ENCODE data around the gene PNPLA8.
"Not testable (repeated sequence)": the region's sequence is repeated elsewhere in the genome, so short reads cannot be mapped to it uniquely, and the experiment has no call there.

The PNPLA8 gene

GRCh38 chr7:108526768-108527017, 758 bp upstream of the PNPLA8 start:
- DNase-seq: no peak

GRCh38 chr7:108525327-108525984, 479 bp downstream of the PNPLA8 start:
- DNase-seq: peak in 1 of 3 experiments; percentile 85

- DNase-seq: no peak
These were observed 3.2 kb downstream of the PNPLA8 start for GRCh38 chr7:108522780-108523179.

DNA sequence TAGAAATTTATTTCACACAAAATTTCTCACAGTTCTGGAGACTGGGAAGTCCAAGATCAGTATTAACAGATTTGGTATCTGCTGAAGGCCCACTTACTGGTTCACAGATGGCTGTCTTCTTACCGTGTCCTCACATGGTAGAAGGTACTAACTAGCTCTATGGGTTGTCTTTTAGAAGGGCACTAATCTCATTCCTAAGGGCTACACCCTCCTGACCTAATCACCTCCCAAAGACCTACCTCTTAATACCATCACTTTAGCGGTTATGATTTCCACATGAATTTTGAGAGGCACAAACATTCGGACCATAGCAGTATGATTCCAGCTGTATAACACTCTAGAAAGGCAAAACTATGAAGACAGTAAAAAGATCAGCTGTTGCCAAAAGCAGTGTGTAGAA, 8.0 kb downstream of the PNPLA8 start:
- no peak for DNase-seq

GRCh38 chr7:108515630-108516029, 10.3 kb downstream of the PNPLA8 start:
- no peak for DNase-seq

DNA sequence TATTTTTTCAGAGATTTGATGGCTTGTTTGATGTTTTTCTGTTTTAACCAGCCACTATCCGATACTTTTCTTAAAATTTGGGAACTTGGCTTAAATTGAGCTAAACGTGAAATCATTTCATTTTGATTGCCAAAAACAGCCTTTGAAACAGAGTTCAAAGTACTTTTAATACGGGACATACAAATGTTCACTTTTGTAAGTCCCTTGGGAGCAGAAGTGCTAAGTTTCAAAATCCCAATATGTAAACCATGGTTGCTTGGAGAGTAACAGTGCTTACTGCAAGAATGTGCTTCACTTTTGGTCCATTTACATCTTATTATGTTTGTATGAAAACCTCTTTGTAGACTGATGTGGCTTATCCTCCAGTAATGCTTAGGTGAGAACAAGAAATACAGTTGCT, 10.9 kb downstream of the PNPLA8 start:
- DNase-seq: no peak

GRCh38 chr7:108511939-108512338, 14.0 kb downstream of the PNPLA8 start:
- no peak for DNase-seq

DNA sequence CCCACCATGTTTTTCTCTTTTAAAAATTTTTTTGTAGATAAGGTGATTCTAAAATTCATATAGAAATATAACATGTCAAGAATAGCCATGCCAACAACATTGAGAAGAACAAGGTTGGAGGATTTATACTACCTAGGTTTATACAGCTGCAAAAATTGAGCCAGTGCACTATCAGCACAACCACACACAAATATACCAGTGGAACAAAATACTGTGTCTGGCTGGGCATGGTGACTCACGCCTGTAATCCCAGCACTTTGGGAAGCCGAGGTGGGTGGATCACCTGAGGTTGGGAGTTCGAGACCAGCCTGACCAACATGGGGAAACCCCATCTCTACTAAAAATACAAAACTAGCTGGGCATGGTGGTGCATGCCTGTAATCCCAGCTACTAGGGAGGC, 21.4 kb downstream of the PNPLA8 start:
- not testable (repeated sequence) for DNase-seq

DNA sequence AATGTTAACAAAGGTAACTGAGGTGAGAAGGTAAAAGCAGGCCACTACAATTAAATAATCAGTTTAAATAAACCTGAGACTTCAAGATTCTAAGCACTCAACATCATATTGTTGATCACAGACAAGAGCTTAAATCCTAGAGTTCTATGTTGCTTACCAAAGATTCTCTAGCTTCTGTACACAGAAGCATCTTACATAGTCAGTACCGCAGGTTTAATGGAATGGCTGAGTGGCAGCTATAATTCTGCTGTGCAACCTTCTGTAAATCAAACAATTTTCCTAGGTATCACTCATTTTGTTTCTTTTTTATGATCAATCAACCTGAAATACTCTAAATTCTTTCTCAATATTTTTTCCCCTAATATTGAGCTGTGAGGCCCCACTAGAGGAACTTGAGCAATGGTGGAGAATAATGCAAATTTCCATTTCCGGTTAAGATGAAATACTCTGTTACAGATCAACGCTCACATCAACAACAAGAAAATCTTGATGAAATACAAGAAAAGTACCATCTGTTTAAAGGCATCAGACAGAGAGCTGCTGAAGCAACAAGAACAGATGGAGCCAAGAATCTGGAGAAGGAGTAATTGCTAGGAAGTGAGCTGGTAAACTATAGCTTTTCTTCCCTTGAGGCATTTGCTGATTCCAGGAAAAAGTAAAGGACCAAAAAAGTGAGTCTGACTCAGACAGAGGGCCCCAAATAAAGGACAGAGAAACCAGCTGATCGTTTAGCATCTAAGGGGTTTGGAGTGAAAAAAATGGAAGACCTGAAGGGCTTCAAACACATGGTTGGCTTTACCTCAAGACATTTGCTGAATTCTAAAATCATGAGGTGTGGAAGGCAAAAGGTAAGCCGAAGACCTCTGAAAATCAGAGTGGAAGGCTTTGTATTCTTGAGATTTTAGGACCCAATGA, 22.6 kb downstream of the PNPLA8 start:
- no peak for DNase-seq

DNA sequence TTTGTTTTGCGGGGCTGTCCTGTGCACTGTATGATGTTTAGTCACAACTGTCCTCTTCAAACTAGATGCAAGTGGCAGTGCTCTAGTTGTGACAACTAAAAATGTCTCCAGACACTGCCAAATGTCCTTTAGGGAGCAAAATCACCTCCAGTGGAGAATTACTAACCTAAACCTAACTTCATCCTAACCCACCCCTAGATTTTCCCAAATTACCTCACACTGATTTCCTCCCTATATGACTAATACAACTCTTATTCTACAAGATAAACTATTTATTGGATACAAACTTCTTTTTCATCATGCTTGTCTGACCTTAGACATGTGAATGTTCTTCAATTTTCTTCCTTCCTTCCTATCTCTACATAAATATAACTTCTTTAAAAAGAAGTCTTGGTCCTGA, 26.4 kb downstream of the PNPLA8 start:
- no peak for DNase-seq

DNA sequence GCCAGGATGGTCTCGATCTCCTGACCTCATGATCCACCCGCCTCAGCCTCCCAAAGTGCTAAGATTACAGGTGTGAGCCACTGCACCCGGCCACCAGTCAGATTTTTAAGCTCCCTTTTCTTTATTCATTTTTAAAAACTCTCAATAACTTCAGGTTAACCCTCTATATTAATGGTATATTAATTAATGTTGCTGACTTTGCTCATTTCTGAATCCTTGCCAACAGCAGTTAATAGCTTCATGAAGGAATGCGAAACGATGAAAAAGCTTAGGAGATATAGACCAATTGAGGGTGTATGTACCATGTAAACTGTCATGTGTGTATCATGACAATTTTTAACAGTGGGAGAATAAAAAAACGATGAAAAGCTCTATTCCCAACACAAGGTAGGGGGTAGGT, 27.5 kb downstream of the PNPLA8 start:
- DNase-seq: no peak

DNA sequence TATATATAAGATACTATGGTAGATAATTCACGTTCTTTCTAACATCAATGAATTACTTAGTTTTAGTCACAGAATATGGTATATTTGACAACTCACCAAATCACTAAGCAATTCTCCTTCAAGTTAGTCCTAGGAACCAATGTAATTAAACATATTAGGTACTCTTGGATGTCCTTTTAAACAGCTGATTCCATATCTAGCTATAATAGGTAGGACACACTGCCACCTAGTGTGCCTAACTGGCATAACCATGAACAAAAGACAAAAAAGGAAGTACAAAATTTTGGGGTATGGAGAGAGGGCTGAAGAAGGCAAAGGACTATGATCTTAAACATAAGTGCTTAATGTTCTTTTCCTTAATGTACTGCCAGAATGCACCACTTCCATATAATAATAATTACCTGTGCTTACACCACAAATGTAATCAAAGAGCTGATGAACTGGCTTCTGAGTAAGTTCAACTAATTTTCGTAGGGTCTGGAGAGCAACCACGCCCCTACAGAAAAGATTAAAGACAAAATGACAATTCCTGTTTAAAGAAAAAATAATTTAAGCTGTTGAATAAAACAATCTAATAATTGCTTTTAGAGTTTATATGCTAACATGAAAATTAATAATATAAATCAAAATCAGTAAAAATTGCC, 28.7 kb downstream of the PNPLA8 start:
- DNase-seq: peak; percentile 54 to 84 (median 79)

GRCh38 chr7:108492742-108493141, 33.2 kb downstream of the PNPLA8 start:
- peak in 1 of 3 experiments; percentile 39 for DNase-seq

DNA sequence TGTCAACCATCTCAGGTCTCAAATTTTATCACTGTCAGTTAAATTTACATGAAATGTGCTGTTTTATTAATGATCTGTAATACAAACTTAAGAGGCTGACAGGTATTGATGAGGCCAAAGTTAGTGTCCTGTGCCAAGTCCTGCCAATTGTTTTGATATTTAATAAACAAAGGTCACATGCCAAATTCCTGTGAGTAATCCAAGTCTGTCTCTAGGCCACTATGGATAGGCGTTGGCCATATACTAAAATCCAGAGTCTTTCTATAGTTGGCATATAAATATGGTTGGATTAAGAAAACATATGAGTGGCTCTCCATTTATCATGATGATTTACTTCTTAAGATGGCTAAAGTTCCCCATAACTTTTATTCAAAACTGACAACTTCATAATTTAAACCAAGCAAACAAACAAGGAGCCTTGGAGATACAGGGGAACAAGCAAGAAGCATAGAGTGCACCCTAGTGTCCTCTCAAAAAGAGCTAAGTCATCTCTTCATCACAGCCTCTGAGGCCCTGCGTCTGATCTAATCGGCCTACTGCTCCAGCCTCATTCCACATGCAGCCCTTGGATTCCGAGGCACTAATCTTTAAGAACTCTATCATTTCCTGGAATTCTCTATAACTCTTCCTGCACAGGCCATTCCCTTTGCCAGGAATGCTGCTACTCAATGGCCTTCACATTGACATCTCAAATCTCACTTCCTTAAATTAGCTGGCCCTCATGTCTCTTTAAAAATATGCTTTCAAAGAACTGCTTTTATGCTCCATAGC, 37.0 kb downstream of the PNPLA8 start:
- no peak for DNase-seq

DNA sequence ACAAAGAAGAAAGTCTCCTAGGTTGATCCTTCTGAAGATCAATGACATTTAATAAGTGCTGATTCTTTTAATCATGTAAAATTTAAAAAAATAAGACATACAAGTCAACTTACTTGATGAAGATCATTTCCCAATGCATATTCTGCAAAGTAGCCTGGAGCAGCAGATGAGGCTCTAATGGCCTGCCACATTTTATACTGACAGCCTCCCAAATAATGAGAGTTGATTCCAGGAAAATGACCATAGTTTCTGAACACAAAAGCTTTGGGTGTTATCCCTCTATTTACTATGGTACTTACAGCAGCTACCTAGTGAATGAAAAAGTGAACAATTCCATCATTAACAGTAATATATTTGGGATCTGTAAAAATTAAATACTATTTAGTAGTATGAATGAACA, 38.3 kb downstream of the PNPLA8 start:
- DNase-seq: no peak

DNA sequence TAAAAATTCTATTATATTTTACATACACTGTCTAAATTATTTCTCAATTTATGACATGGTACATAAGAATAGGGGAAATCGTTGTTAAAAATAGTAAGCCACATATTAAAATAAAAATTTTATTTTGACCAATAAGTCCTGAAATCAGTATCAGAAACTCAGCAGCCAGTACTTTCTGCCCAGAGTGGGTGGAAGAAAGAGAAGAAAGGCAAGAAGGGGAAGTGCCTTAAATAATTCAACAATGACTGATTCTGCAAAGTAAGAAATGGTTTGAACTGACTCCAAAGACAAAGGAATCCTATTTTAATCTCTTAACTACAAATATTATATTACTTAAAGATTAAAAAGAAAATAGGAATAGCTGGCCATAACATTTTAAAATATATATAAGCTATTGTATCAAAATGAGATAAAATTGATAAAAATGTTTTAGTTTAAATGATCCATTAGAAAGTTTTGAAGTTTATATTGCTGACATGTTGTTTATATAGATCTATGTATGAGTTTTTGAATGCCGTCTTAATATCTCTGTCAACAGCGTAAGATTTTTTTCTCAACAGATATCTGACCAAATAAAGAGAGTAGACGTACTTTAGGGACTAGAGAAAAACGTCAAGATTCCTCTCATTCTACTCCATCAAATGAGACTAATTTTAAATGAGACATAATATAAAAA, 39.5 kb downstream of the PNPLA8 start:
- DNase-seq: no peak

- no peak for DNase-seq
These were observed 41.8 kb downstream of the PNPLA8 start for GRCh38 chr7:108484137-108484536.

GRCh38 chr7:108480311-108480710, 45.6 kb downstream of the PNPLA8 start:
- no peak for DNase-seq

- DNase-seq: no peak
These were observed 46.2 kb downstream of the PNPLA8 start for GRCh38 chr7:108479751-108480150.

GRCh38 chr7:108479118-108479517, 46.8 kb downstream of the PNPLA8 start:
- no peak for DNase-seq

DNA sequence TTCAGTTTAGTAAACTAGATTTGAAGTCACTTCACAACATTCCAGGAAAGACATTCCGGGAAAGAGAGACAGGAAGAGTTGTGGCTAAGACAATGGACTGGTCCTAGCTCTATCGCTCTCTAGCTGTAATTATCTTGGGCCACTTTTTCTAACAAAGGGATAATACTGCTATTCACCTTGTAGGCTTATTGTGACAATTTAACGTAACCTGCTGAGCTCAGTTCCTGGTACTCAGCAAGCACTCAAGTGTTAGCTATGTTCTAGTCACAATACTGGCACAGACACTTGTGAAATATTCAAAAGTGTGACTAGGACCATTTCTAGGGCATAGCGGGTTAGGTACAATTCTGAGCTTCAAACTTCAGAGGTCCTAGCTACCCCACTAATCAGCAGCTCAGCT, 57.7 kb downstream of the PNPLA8 start:
- no peak for DNase-seq

GRCh38 chr7:108467391-108467790, 58.5 kb downstream of the PNPLA8 start:
- DNase-seq: no peak

DNA sequence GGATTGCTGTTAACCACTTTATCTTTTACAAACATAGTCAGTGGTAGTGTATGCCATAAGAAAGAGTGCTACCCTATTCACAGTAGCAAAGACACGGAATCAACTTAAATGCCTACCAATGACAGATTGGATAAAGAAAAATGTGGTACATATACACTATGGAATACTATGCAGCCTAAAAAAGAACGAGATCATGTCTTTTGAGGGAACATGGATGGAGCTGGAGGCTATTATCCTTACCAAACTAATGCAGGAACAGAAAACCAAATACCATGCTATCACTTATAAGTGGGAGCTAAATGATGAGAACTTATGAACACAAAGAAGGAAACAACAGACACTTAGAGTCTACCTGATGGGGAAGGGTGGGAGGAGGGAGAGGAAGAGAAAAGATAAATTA, 59.6 kb downstream of the PNPLA8 start:
- not testable (repeated sequence) for DNase-seq
